PC-9 (cell line): Measurements from ENCODE around the gene ESPNL. TPM values are rescaled to one million over a fixed set of nuclear protein-coding genes. Genes with fewer than 3 reads are reported as not detected.

Experiments used
- BruUV-seq: library from RNA; stranded (reverse); fragments of 400-500 nt; replicated peaks from 2 replicates; lab custom pipeline; 2021; lab: Mats Ljungman, UMichigan
- CTCF ChIA-PET: fragments of 300-600 bp; sonication (Branson Sonifier 250); formaldehyde crosslinking; loops from one replicate; lab custom pipeline; 2022; ENCODE audit warnings: antibody characterized with exemption; lab: Charles Lee
- POLR2A ChIA-PET: fragments of 300-600 bp; sonication (Branson Sonifier 250); formaldehyde crosslinking; loops from one replicate; lab custom pipeline; 2022; ENCODE audit warnings: antibody characterized with exemption; ENCODE audit not compliant: unreplicated experiment; lab: Charles Lee
- DNase-seq, 2 experiments: peaks; one replicate each; pipeline versions ENCODE4 v3.0.0 to v3.0.0-alpha.2; 2015 to 2022; ENCODE audit warnings: mixed read lengths in 1 of 2
- H2AFZ ChIP-seq: fragments of 200-600 bp; sonication (generic); 2 replicates; pipeline ENCODE4 v1.8.1; 2017; ENCODE audit warnings: antibody characterized with exemption
- H3F3A ChIP-seq: fragments of 200-600 bp; sonication (generic); 2 replicates; pipeline ENCODE4 v1.8.1; 2017; ENCODE audit warnings: antibody characterized with exemption, mild to moderate bottlenecking, low read depth; ENCODE audit not compliant: insufficient read depth
- H3K27ac ChIP-seq: fragments of 200-600 bp; sonication (generic); 2 replicates; pipeline ENCODE4 v1.6.1; 2016; ENCODE audit warnings: mixed run types
- H3K27me3 ChIP-seq: fragments of 200-600 bp; sonication (generic); 2 replicates; pipeline ENCODE4 v1.6.1; 2016; ENCODE audit warnings: low read depth, mixed run types; ENCODE audit not compliant: insufficient read depth
- H3K36me3 ChIP-seq: fragments of 200-600 bp; sonication (generic); 2 replicates; pipeline ENCODE4 v1.6.1; 2016; ENCODE audit warnings: low read depth, mixed run types
- H3K4me1 ChIP-seq: fragments of 200-600 bp; sonication (generic); replicated peaks from 2 replicates; pipeline ENCODE4 v1.6.1; 2016; ENCODE audit warnings: mixed run types; ENCODE audit not compliant: insufficient read depth
- H3K4me2 ChIP-seq: fragments of 200-600 bp; sonication (generic); 2 replicates; pipeline ENCODE4 v1.6.1; 2017; ENCODE audit warnings: mixed run types
- H3K4me3 ChIP-seq: fragments of 200-600 bp; sonication (generic); 2 replicates; pipeline ENCODE4 v1.6.1; 2016; ENCODE audit warnings: mixed run types
- H3K79me2 ChIP-seq: fragments of 200-600 bp; sonication (generic); 2 replicates; pipeline ENCODE4 v1.6.1; 2017; ENCODE audit warnings: low read depth, mixed run types
- H3K9me2 ChIP-seq: fragments of 200-600 bp; sonication (generic); 2 replicates; pipeline ENCODE4 v1.8.1; 2017; ENCODE audit warnings: mild to moderate bottlenecking; ENCODE audit not compliant: insufficient read depth
- H3K9me3 ChIP-seq: fragments of 200-600 bp; sonication (generic); 2 replicates; pipeline ENCODE4 v1.8.1; 2016; ENCODE audit warnings: low read depth; ENCODE audit not compliant: insufficient read depth
- H4K20me1 ChIP-seq: fragments of 200-600 bp; sonication (generic); 2 replicates; pipeline ENCODE4 v1.8.1; 2017; ENCODE audit not compliant: insufficient read depth
- CTCF ChIP-seq: fragments of 200-600 bp; sonication (generic); conservative IDR thresholded peaks from 2 replicates; pipeline ENCODE4 v1.6.1; 2017; ENCODE audit warnings: mixed run types, antibody characterized with exemption, mild to moderate bottlenecking, moderate library complexity
- EZH2 ChIP-seq: fragments of 200-600 bp; sonication (generic); IDR thresholded peaks from 2 replicates; pipeline ENCODE4 v1.8.0; 2017; ENCODE audit warnings: antibody characterized with exemption, low read depth
- intact Hi-C: fragments of 100-400 bp; cut with micrococcal nuclease; formaldehyde crosslinking; loops from one replicate; pipeline ENCODE4 v1.10.0; 2022; ENCODE audit not compliant: unreplicated experiment
- total RNA-seq: library from RNA; stranded (reverse); gene quantifications from 2 replicates; pipeline ENCODE4 v1.2.3, GENCODE V29; 2021

ESPNL gene
- total RNA-seq, 1 experiment from 2014 or later: 1.1 TPM

GRCh38 chr2:238108423-238109183 is 8.5 kb downstream of the ESPNL start:
- no peak for TF ChIP-seq EZH2
- no peak for TF ChIP-seq CTCF
- no peaks in the 10 kb centered on the region for H4K20me1 ChIP-seq
- 0 out of 2 replicates have a peak, but pooled peaks cover 8% of the 10 kb centered on the region for H3K4me1 ChIP-seq
- ChIA-PET CTCF (interaction anchor here (0.6 kb wide), 2 partner anchors 185 to 622 kb away, joined by 3 to 16 read pairs; no protein-coding TSS in a partner anchor), POLR2A (interaction anchor here (0.6 kb wide), 1 partner anchor 10 kb away, joined by 4 read pairs; no protein-coding TSS in a partner anchor)
- peaks cover 3% of the 10 kb centered on the region; the same call in 1 of the 2 replicates for H3F3A ChIP-seq
- H3K36me3 ChIP-seq: no peaks in the 10 kb centered on the region
- no peak overlapping the region for H3K4me3 ChIP-seq
- H3K79me2 ChIP-seq: no peaks in the 10 kb centered on the region
- H2AFZ ChIP-seq: no peak overlapping the region
- intact Hi-C loops: no loop called here
- H3K9me3 ChIP-seq: peaks cover 9% of the 10 kb centered on the region; the same call in 1 of the 2 replicates
- H3K27me3 ChIP-seq: no peaks in the 10 kb centered on the region; the same call in 1 of the 2 replicates
- H3K27ac ChIP-seq: no peak overlapping the region
- no peak for DNase-seq
- no peak overlapping the region for H3K4me2 ChIP-seq
- no peaks in the 10 kb centered on the region for H3K9me2 ChIP-seq
- BruUV-seq: no TSS peak

DNA sequence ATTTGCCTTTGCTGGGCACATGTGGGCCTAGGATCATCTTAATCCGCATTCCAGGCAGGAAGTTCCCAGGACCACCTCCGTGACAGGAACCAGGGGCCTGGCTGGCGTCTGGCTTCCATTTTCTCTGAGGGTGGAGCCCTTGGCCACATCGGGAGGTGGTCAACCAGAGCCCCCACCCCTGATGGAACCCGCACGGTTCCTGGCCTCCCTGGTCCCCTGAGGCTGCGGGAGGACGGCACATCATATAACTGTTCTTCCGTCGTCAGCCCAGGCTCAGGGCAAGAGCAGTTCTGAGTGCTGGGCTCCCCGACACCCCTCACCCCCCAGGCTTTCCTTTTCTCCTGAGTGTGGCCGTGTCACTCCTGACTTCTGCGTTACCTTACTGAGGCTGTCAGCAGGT is 13.5 kb downstream of the ESPNL start:
- ChIA-PET CTCF (no interaction called here), POLR2A (no interaction called here)
- Histone ChIP-seq H3K9me3 (peaks cover 9% of the 10 kb centered on the region; the same call in 1 of the 2 replicates), H3K9me2 (no peaks in the 10 kb centered on the region), H3K27ac (no peak overlapping the region), H3K4me2 (no peak overlapping the region), H4K20me1 (no peaks in the 10 kb centered on the region), H2AFZ (no peak overlapping the region), H3K79me2 (no peaks in the 10 kb centered on the region), H3K27me3 (peaks cover 25% of the 10 kb centered on the region), H3K4me3 (no peak overlapping the region), H3F3A (peaks cover 3% of the 10 kb centered on the region; the same call in 1 of the 2 replicates), H3K4me1 (0 out of 2 replicates have a peak, but pooled peaks cover 4% of the 10 kb centered on the region), H3K36me3 (no peaks in the 10 kb centered on the region)
- DNase-seq: no peak
- TF ChIP-seq CTCF: no peak
- TF ChIP-seq EZH2: no peak
- no TSS peak for BruUV-seq
- intact Hi-C loops: no loop called here

DNA sequence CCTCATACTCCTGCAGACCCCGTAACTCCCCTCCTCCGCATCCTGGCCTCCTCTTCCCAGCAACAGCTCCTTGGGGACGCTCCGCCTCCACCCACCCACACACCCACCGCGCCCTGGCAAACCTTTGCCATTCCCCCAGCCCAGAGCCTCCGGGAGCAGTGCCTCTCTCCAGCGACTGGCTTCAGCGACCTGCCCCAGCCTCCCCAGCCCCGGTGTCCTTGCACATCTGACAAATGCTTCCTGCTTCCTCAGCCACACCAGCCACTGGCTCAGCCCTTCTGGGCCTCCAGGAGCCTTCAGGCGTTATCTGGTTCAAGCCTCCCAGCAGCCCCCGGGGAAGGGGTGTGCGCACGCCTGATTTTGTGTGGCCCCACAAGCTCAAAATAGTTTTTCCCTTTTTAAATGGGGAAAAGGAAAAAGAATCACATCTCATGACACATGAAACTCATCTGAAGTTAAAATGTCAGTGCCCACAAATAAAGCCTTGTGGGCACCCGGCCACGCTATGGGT is 14.2 kb downstream of the ESPNL start:
- intact Hi-C loops: no loop called here
- no peak overlapping the region for H2AFZ ChIP-seq
- POLR2A ChIA-PET: no interaction called here
- H3K27me3 ChIP-seq: peaks cover 31% of the 10 kb centered on the region
- H3K27ac ChIP-seq: no peak overlapping the region
- H3F3A ChIP-seq: peaks cover under 1% of the 10 kb centered on the region; the same call in 1 of the 2 replicates
- H4K20me1 ChIP-seq: no peaks in the 10 kb centered on the region
- DNase-seq: no peak
- H3K4me1 ChIP-seq: 0 out of 2 replicates have a peak, but pooled peaks cover 4% of the 10 kb centered on the region
- no peak for TF ChIP-seq CTCF
- TF ChIP-seq EZH2: no peak
- peaks cover 9% of the 10 kb centered on the region; the same call in 1 of the 2 replicates for H3K9me3 ChIP-seq
- H3K4me3 ChIP-seq: no peak overlapping the region
- H3K36me3 ChIP-seq: no peaks in the 10 kb centered on the region
- CTCF ChIA-PET: no interaction called here
- no peaks in the 10 kb centered on the region for H3K9me2 ChIP-seq
- no peak overlapping the region for H3K4me2 ChIP-seq
- H3K79me2 ChIP-seq: no peaks in the 10 kb centered on the region
- BruUV-seq: no TSS peak
